Lower lobe of right lung (tissue), 2 donors: ENCODE measurements around the gene TBCK. TPM values are rescaled to one million over a fixed set of nuclear protein-coding genes. Genes with fewer than 3 reads are reported as not detected.

Experiments used
- ATAC-seq, 2 donors: fragments of 200-7000 bp; cut with Tn5 transposase; one replicate each; pipeline ENCODE4 v1.9.1; 2020 to 2022; ENCODE audit warnings: mild to moderate bottlenecking in 2 of 2, moderate library complexity in 2 of 2
- DNase-seq: peaks from one replicate; pipeline ENCODE4 v3.0.0-alpha.2; 2020
- H3K27ac ChIP-seq: fragments of 200-600 bp; one replicate; pipeline ENCODE4 v1.8.0; 2022
- H3K27me3 ChIP-seq: fragments of 200-600 bp; one replicate; pipeline ENCODE4 v1.8.0; 2022; ENCODE audit warnings: low read depth
- H3K36me3 ChIP-seq: fragments of 200-600 bp; one replicate; pipeline ENCODE4 v1.8.0; 2022; ENCODE audit warnings: mild to moderate bottlenecking
- H3K4me1 ChIP-seq: fragments of 200-600 bp; one replicate; pipeline ENCODE4 v1.8.0; 2022
- H3K4me3 ChIP-seq: fragments of 200-600 bp; one replicate; pipeline ENCODE4 v1.8.0; 2022; ENCODE audit warnings: mild to moderate bottlenecking
- H3K9me3 ChIP-seq: fragments of 200-600 bp; one replicate; pipeline ENCODE4 v1.8.0; 2022
- CTCF ChIP-seq: fragments of 200-600 bp; IDR thresholded peaks from one replicate; pipeline ENCODE4 v1.8.0; 2022; ENCODE audit warnings: antibody characterized with exemption, mild to moderate bottlenecking
- intact Hi-C: fragments of 100-400 bp; cut with DNase I; formaldehyde crosslinking; loops from one replicate; pipeline ENCODE4 v1.11.0; 2022
- total RNA-seq: library from RNA; stranded (reverse); fragmentation: NEBNext Ultra II Directional; extraction: Animal tissue kit (Norgen Biotek cat#: 25700); gene quantifications from one replicate; pipeline ENCODE4 v1.2.1, GENCODE V29; 2021
- donor health status: DM: no; HTN: yes; CAD: no; lungs with severe emphysema.

The TBCK gene
- total RNA-seq, 1 donor from 2014 or later, result 45.7 TPM

GRCh38 chr4:106301393-106302061, 14.5 kb downstream of the TBCK start:
- intact Hi-C loops, result no loop called here
- ATAC-seq (no peak), DNase-seq (no peak)
- Histone ChIP-seq H3K4me3 (no peak overlapping the region), H3K9me3 (no peaks in the 10 kb centered on the region), H3K36me3 (peaks cover 15% of the 10 kb centered on the region), H3K27ac (no peak overlapping the region), H3K4me1 (no peaks in the 10 kb centered on the region), H3K27me3 (no peaks in the 10 kb centered on the region)
- no peak for TF ChIP-seq CTCF

GRCh38 chr4:106299977-106300376, 16.0 kb downstream of the TBCK start:
- TF ChIP-seq CTCF, result no peak
- ATAC-seq, result no peak

GRCh38 chr4:106297245-106298035, 18.6 kb downstream of the TBCK start:
- no peaks in the 10 kb centered on the region for H3K27me3 ChIP-seq
- no peak overlapping the region for H3K27ac ChIP-seq
- no peak overlapping the region for H3K4me3 ChIP-seq
- no peaks in the 10 kb centered on the region for H3K4me1 ChIP-seq
- H3K9me3 ChIP-seq, result no peaks in the 10 kb centered on the region
- peaks cover 56% of the 10 kb centered on the region for H3K36me3 ChIP-seq
- no peak for ATAC-seq
- intact Hi-C loops, result no loop called here
- no peak for DNase-seq
- no peak for TF ChIP-seq CTCF

More at GRCh38 chr4:106299977-106300376, 16.0 kb downstream of the TBCK start:
- Histone ChIP-seq H3K27me3 (no peaks in the 10 kb centered on the region), H3K36me3 (peaks cover 31% of the 10 kb centered on the region), H3K4me1 (no peaks in the 10 kb centered on the region), H3K9me3 (no peaks in the 10 kb centered on the region), H3K27ac (no peak overlapping the region), H3K4me3 (no peak overlapping the region)
- intact Hi-C loops, result no loop called here
- DNase-seq, result no peak

- H3K4me1 ChIP-seq, result no peaks in the 10 kb centered on the region
- peaks cover 64% of the 10 kb centered on the region for H3K36me3 ChIP-seq
- intact Hi-C loops, result no loop called here
- no peaks in the 10 kb centered on the region for H3K9me3 ChIP-seq
- ATAC-seq, result no peak
- H3K27ac ChIP-seq, result no peak overlapping the region
- H3K27me3 ChIP-seq, result no peaks in the 10 kb centered on the region
- DNase-seq, result no peak
- no peak for TF ChIP-seq CTCF
- H3K4me3 ChIP-seq, result no peak overlapping the region
Observed at GRCh38 chr4:106294062-106294461, 21.9 kb downstream of the TBCK start.

GRCh38 chr4:106291678-106292077, 24.3 kb downstream of the TBCK start:
- Histone ChIP-seq H3K4me3 (no peak overlapping the region), H3K27ac (no peak overlapping the region), H3K4me1 (no peaks in the 10 kb centered on the region), H3K27me3 (no peaks in the 10 kb centered on the region), H3K9me3 (no peaks in the 10 kb centered on the region), H3K36me3 (peaks cover 62% of the 10 kb centered on the region)
- intact Hi-C loops, result no loop called here
- no peak for TF ChIP-seq CTCF
- DNase-seq, result no peak
- no peak for ATAC-seq
